CD8-positive, alpha-beta memory T cell (primary cell): ENCODE measurements around the gene NKG7. TPM values are rescaled to one million over a fixed set of nuclear protein-coding genes. Genes with fewer than 3 reads are reported as not detected.
"Not testable (repeated sequence)": the region's sequence is repeated elsewhere in the genome, so short reads cannot be mapped to it uniquely, and the experiment has no call there.

Source experiments
- CTCF ChIA-PET: fragments of 350-600 bp; sonication (Branson Sonifier 250); formaldehyde crosslinking; loops from one replicate; lab custom pipeline; 2021; ENCODE audit warnings: antibody characterized with exemption; lab: Charles Lee
- POLR2A ChIA-PET: fragments of 350-600 bp; sonication (Branson Sonifier 250); formaldehyde crosslinking; loops from one replicate; lab custom pipeline; 2021; ENCODE audit warnings: antibody characterized with exemption; lab: Charles Lee
- DNase-seq, 5 donors: peaks; one replicate each; pipeline versions ENCODE4 v3.0.0 to v3.0.0-alpha.2; 2020 to 2022; ENCODE audit warnings: mixed read lengths in 1 of 5
- H3K27ac ChIP-seq: one replicate; pipeline ENCODE4 v1.7.0; 2013; ENCODE audit warnings: low read depth, mild to moderate bottlenecking, low read length, moderate library complexity
- H3K27me3 ChIP-seq: 2 replicates; pipeline ENCODE4 v1.7.0; 2013; ENCODE audit warnings: low read length, mild to moderate bottlenecking; ENCODE audit not compliant: insufficient read depth, poor library complexity, severe bottlenecking
- H3K36me3 ChIP-seq: 2 replicates; pipeline ENCODE4 v1.7.0; 2013; ENCODE audit warnings: mild to moderate bottlenecking, low read length, moderate library complexity; ENCODE audit not compliant: insufficient read depth
- H3K4me1 ChIP-seq: 2 replicates; pipeline ENCODE4 v1.7.0; 2013; ENCODE audit warnings: mild to moderate bottlenecking, low read length, moderate library complexity; ENCODE audit not compliant: insufficient read depth
- H3K4me3 ChIP-seq: 2 replicates; pipeline ENCODE4 v1.7.0; 2013; ENCODE audit warnings: mild to moderate bottlenecking, low read length
- H3K9me3 ChIP-seq: 2 replicates; pipeline ENCODE4 v1.7.0; 2013; ENCODE audit warnings: mild to moderate bottlenecking, low read length
- H3K27ac Mint-ChIP-seq, 8 donors: one replicate each; pipeline ENCODE4 v1.8.0; 2020 to 2021; ENCODE audit warnings: mixed read lengths in 8 of 8, mild to moderate bottlenecking in 6 of 8, inconsistent platforms in 3 of 8, moderate library complexity in 3 of 8
- H3K27me3 Mint-ChIP-seq, 2 donors: one replicate each; pipeline ENCODE4 v1.8.0; 2020 to 2021; ENCODE audit warnings: mixed read lengths in 2 of 2, mild to moderate bottlenecking in 1 of 2, moderate library complexity in 1 of 2
- H3K36me3 Mint-ChIP-seq, 3 donors: one replicate each; pipeline ENCODE4 v1.8.0; 2020 to 2021; ENCODE audit warnings: mixed read lengths in 3 of 3, inconsistent platforms in 1 of 3, mild to moderate bottlenecking in 1 of 3
- H3K4me1 Mint-ChIP-seq, 3 donors: one replicate each; pipeline ENCODE4 v1.8.0; 2020 to 2021; ENCODE audit warnings: mixed read lengths in 3 of 3, inconsistent platforms in 1 of 3, mild to moderate bottlenecking in 1 of 3
- H3K4me3 Mint-ChIP-seq, 7 donors: one replicate each; pipeline ENCODE4 v1.8.0; 2020 to 2021; ENCODE audit warnings: mixed read lengths in 7 of 7, mild to moderate bottlenecking in 6 of 7, moderate library complexity in 4 of 7, inconsistent platforms in 2 of 7
- H3K9me3 Mint-ChIP-seq, 5 donors: one replicate each; pipeline ENCODE4 v1.8.0; 2020 to 2022; ENCODE audit warnings: mixed read lengths in 5 of 5, mild to moderate bottlenecking in 3 of 5, moderate library complexity in 2 of 5, inconsistent platforms in 1 of 5
- polyA plus RNA-seq: library from polyadenylated mRNA; unstranded; fragments of 300-500 nt; fragmentation: Illumina TruSeq; gene quantifications from one replicate; pipeline ENCODE4 v1.2.3, GENCODE V29; 2021
- total RNA-seq, 2 experiments: library from RNA; stranded (reverse); gene quantifications; one replicate each; pipeline ENCODE4 v1.2.3, GENCODE V29; 2021

Gene NKG7, protein sequence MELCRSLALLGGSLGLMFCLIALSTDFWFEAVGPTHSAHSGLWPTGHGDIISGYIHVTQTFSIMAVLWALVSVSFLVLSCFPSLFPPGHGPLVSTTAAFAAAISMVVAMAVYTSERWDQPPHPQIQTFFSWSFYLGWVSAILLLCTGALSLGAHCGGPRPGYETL
- total RNA-seq (100 to 1,000 TPM; 866 to 901 TPM), polyA plus RNA-seq (2,087 TPM)

DNA sequence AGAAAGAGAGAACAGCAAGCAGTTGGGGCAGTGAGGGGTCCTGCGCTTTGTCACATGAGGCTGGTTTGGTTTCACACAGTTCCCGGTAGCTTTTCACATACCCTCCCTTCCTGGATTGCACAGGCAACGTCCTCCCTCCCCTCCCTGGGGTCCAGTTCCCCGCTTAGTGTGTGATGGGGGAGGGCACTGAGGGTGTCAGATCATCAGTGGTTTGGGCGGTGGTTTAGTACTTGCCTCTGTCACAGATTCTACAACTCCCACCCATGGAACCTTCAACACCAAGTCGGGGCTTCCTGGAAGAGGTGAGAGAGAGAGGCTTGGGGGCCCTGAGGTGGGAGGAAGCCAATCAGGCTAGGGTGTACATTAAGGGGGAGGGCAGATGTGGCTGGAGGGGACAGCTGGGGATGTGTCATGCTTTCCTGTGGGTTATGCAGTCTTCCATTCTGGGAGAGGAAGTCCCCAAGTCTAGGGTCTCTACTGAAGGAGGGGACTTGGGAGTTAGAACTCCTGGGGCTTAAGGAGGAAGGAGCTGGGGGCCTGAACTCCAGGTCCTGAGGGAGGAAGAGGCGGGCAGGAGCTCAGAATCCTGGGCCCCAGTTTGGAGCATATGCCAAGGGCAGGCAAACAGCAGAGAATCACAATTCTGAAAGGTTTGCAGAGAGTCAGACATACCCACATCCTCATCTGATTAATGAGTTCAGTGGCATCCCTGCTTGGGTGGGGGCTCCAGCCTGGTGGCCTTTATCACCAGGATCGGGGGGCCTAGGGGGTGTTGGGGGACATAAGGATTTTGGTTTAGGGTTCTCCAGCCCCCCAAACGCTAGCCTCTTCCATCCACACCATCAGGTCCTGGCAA is at the start of gene NKG7:
Gene NKG7 (minus strand): TSS at position 6 of the 856 bp plus-strand sequence. CDS start 119 bp downstream, outside the sequence.
- peak; percentile 47 to 93 (median 69) for DNase-seq
- H3K4me3 ChIP-seq: peak within 1 kb of the TSS; percentile 54
- H3K4me1 Mint-ChIP-seq: peaks cover 69 to 90% (median 80%) of the 10 kb centered on the region in 3 donors

DNA sequence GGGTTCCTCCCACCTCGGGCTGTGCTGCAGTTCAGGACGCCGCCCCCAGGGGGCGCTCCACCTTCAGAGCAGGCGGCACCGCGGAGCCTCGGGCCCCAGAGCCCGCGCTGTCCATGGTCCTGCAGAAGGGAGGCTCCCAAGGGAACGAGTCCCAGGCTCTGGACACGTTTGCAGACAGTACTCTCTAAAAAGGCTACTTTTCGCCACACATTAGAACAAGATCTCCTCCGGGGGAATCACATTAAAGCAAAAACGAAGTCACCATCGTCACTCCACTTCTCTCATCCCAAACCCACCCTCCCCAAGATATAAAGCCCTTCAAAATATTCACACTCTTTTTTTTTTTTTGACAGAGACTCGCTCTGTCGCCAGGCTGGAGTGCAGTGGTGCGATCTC is 49.6 kb upstream of the NKG7 start:
- peaks cover 3% of the 10 kb centered on the region for H3K27me3 ChIP-seq
- no peaks in the 10 kb centered on the region for H3K36me3 Mint-ChIP-seq
- no peak overlapping the region for H3K4me3 Mint-ChIP-seq
- no peak overlapping the region for H3K27ac Mint-ChIP-seq
- H3K27ac ChIP-seq: no peak overlapping the region
- no peak overlapping the region for H3K4me3 ChIP-seq
- ChIA-PET POLR2A (no interaction called here), CTCF (interaction anchor here (0.6 to 5.7 kb wide), 20 partner anchors 11 to 356 kb away, joined by 3 to 48 read pairs (median 4); partner anchors contain the start of genes NKG7 and VSIG10L)
- peak; percentile 70 to 86 (median 80) for DNase-seq
- H3K36me3 ChIP-seq: no peaks in the 10 kb centered on the region
- peaks cover 27 to 35% of the 10 kb centered on the region in 2 donors for H3K27me3 Mint-ChIP-seq
- H3K9me3 Mint-ChIP-seq: no peaks in the 10 kb centered on the region
- H3K9me3 ChIP-seq: no peaks in the 10 kb centered on the region
- no peaks in the 10 kb centered on the region for H3K4me1 ChIP-seq
- H3K4me1 Mint-ChIP-seq: peaks cover 3 to 6% (median 4%) of the 10 kb centered on the region in 3 donors

More for the DNA sequence above, at the start of gene NKG7:
- H3K9me3 Mint-ChIP-seq: no peaks in the 10 kb centered on the region
- peaks cover 0 to 12% (median 3%) of the 10 kb centered on the region in 3 donors for H3K36me3 Mint-ChIP-seq
- H3K4me3 Mint-ChIP-seq: peak within 1 kb of the TSS; percentile 83 to 99 (median 95)
- H3K27ac ChIP-seq: peak within 1 kb of the TSS; percentile 76
- H3K27ac Mint-ChIP-seq: peak within 1 kb of the TSS; percentile 90 to 100 (median 98)
- H3K9me3 ChIP-seq: no peaks in the 10 kb centered on the region
- no peaks in the 10 kb centered on the region for H3K36me3 ChIP-seq
- H3K4me1 ChIP-seq: peaks cover 63% of the 10 kb centered on the region
- H3K27me3 Mint-ChIP-seq: peaks cover 0 to 3% of the 10 kb centered on the region in 2 donors
- no peaks in the 10 kb centered on the region for H3K27me3 ChIP-seq
- CTCF ChIA-PET: interaction anchor here (1.1 to 1.9 kb wide), 5 partner anchors 21 to 67 kb away, joined by 3 to 6 read pairs (median 4); no protein-coding TSS in a partner anchor
- POLR2A ChIA-PET: interaction anchor here (1.3 to 2.3 kb wide), 3 partner anchors 22 to 69 kb away, joined by 5 to 17 read pairs (median 5); no protein-coding TSS in a partner anchor

DNA sequence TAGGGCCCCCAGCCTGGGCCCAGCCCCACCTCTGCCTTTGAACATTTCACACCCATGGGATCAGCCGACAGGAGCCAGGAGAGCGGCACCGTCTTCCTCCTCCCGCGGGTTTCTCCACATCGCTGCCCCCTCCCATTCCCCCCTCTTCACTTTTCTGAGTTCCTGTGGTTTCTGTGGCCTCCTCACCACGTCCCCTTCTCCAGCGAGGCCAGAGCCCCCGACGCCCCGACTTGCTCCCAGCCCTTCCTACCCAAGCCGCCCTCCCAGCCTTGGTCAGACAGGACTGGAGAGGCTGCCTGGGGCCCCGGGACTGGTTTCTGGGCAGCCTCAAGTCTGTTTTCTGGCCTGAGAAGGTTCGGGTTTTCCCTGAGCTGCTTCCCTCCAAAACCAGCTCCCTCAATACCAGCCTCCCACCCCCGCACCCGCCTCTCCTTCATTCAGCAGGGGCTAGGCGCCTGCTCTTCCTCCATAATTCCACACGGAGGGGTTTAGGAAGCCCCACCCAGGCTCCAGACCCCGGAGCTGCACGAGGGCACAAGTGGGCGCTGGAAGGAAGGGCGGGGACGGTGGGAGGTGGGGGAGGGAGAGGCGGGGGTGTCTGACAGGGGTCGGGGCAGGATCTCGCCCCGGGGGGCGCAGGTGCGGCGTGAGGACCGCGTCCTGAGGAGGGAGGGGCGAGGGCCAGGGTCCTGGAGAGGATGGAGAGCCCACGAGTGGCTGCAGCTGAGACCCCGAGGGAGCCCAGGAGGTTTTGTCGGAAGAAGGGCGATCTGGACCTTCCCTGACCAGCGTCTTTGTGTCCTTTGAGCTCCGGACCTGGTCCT is 49.0 kb upstream of the NKG7 start:
- H3K9me3 Mint-ChIP-seq: no peaks in the 10 kb centered on the region
- H3K36me3 ChIP-seq: no peaks in the 10 kb centered on the region
- no peak overlapping the region for H3K4me3 ChIP-seq
- peak overlapping the region in 1 of 7 donors; percentile 56 for H3K4me3 Mint-ChIP-seq
- no peak overlapping the region for H3K27ac ChIP-seq
- H3K36me3 Mint-ChIP-seq: no peaks in the 10 kb centered on the region
- H3K27me3 ChIP-seq: peaks cover 3% of the 10 kb centered on the region
- H3K27me3 Mint-ChIP-seq: peaks cover 25 to 38% of the 10 kb centered on the region in 2 donors
- peaks cover 4 to 6% (median 4%) of the 10 kb centered on the region in 3 donors for H3K4me1 Mint-ChIP-seq
- H3K4me1 ChIP-seq: no peaks in the 10 kb centered on the region
- peak in 1 of 5 donors; percentile 4 for DNase-seq
- CTCF ChIA-PET: interaction anchor here (0.6 to 5.7 kb wide), 19 partner anchors 10 to 356 kb away, joined by 3 to 48 read pairs (median 4); partner anchors contain the start of genes NKG7 and VSIG10L
- no peaks in the 10 kb centered on the region for H3K9me3 ChIP-seq
- peak overlapping the region in 1 of 8 donors; percentile 29 for H3K27ac Mint-ChIP-seq
- POLR2A ChIA-PET: no interaction called here

DNA sequence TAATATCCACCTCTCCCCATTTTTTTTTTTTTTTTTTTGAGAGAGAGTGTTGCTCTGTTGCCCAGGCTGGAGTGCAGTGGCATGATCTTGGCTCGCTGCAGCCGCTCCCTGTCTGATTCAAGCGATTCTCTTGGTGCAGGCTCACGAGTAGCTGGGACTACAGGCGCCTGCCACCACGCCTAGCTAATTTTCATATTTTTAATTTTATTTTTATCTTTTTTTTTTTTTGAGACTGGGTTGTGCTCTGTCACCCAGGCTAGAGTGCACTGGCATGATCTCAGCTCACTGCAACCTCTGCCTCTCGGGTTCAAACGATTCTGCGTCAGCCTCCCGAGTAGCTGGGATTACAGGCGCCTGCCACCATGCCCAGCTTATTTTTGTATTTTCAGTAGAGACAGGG is 48.1 kb upstream of the NKG7 start:
- H3K9me3 ChIP-seq, H3K27me3 ChIP-seq, H3K4me1 ChIP-seq, H3K4me3 Mint-ChIP-seq, H3K36me3 Mint-ChIP-seq, H3K27ac ChIP-seq, H3K27ac Mint-ChIP-seq, H3K4me3 ChIP-seq, POLR2A ChIA-PET, H3K36me3 ChIP-seq, H3K4me1 Mint-ChIP-seq, H3K9me3 Mint-ChIP-seq, DNase-seq: not testable (repeated sequence)
- peaks cover 24 to 38% of the 10 kb centered on the region in 2 donors for H3K27me3 Mint-ChIP-seq
- CTCF ChIA-PET: interaction anchor here (1.6 to 5.7 kb wide), 7 partner anchors 14 to 237 kb away, joined by 7 to 48 read pairs (median 12); partner anchors contain the start of gene VSIG10L

DNA sequence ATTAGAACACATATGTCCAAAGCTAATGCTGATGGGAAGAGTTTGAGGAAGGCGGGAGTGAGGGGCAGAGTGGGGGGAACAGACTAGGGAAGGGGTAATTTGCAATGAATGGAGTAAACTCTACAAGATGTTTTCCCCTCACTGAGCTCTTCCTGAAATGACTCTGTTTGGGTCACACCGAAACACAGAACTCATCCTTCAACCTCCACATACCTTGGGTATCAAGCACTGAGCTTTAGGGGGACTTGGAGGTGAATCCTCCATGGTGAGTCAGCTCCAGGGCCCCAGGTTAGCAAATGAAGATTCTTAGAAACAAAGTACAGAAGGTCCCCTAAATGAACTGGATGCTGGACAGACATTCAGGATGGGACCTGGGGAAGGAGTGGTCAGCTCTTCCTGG is 46.3 kb upstream of the NKG7 start:
- no peak overlapping the region for H3K4me3 Mint-ChIP-seq
- no peak overlapping the region for H3K27ac Mint-ChIP-seq
- ChIA-PET POLR2A (no interaction called here), CTCF (interaction anchor here (0.8 to 1.3 kb wide), 4 partner anchors 11 to 54 kb away, joined by 3 read pairs; partner anchors contain the start of gene CLDND2)
- DNase-seq: no peak
- Histone ChIP-seq H3K4me1 (no peaks in the 10 kb centered on the region), H3K27ac (no peak overlapping the region), H3K27me3 (peaks cover 3% of the 10 kb centered on the region), H3K9me3 (no peaks in the 10 kb centered on the region), H3K4me3 (no peak overlapping the region), H3K36me3 (no peaks in the 10 kb centered on the region)
- H3K36me3 Mint-ChIP-seq: no peaks in the 10 kb centered on the region
- no peaks in the 10 kb centered on the region for H3K9me3 Mint-ChIP-seq
- peaks cover 17 to 35% of the 10 kb centered on the region in 2 donors for H3K27me3 Mint-ChIP-seq
- peaks cover 4 to 6% (median 4%) of the 10 kb centered on the region in 3 donors for H3K4me1 Mint-ChIP-seq

DNA sequence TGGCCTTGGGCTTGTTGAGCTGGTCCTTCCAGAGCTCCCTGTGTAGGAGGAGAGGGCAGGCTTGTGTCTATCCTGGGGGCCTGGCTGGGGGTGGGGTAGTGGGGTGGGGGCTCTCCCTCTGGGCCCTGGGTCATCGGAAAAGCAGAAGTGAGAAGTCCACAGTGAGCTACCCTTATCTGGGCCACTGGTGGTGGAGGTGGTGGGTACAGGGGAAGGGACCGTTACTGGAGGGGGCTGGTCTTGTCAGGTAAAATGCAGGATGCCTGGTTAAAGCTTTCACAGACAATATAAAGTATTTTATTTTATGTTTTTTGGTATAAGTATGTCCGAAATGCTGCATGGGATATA is 45.3 kb upstream of the NKG7 start:
- no peak overlapping the region for H3K27ac Mint-ChIP-seq
- Histone ChIP-seq H3K36me3 (no peaks in the 10 kb centered on the region), H3K27me3 (peaks cover 3% of the 10 kb centered on the region), H3K4me1 (no peaks in the 10 kb centered on the region), H3K27ac (no peak overlapping the region), H3K4me3 (no peak overlapping the region), H3K9me3 (no peaks in the 10 kb centered on the region)
- POLR2A ChIA-PET: no interaction called here
- H3K9me3 Mint-ChIP-seq: no peaks in the 10 kb centered on the region
- peaks cover 14 to 30% of the 10 kb centered on the region in 2 donors for H3K27me3 Mint-ChIP-seq
- DNase-seq: no peak
- H3K4me3 Mint-ChIP-seq: no peak overlapping the region
- peaks cover 4 to 6% (median 4%) of the 10 kb centered on the region in 3 donors for H3K4me1 Mint-ChIP-seq
- CTCF ChIA-PET: interaction anchor here (0.8 to 1.7 kb wide), 6 partner anchors 10 to 58 kb away, joined by 3 to 5 read pairs (median 3); partner anchors contain the start of gene CLDND2
- H3K36me3 Mint-ChIP-seq: no peaks in the 10 kb centered on the region

DNA sequence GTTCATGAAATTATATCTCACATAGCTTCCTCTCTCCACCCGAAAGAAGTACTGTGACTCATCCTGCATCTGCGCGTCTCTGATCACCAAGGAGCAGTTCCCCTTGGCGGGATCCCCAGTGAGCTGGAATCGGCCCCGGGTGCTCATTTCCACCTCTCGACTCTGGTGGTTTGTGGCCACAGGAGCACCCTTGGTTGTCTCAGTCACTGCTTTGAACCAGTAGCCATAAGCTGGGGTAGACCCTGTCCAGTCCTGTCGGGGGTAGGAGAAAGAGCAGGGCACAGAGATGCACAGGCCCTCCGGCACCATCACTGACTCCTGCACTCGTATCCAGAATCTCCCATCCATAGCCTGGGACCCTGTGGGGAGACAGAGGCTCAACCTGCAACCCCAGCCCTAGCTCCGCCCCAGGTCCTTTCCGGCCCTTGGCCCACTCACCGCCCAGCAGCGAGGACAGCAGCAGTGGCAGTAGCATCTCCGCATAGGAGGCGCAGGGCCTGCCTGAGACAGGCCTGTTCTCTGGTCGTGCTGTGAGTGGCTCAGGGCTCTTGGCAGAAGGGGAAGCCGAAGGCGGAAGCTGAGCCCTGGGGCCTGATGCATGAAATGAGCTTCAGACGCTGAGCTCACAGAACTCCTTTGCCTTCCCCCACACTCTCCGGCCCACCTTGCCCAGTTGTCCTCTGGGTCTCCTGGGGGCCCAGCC is 44.8 kb upstream of the NKG7 start, which contains the start of gene SIGLEC10:
Gene SIGLEC10 (minus strand): TSS at position 536 of the 703 bp plus-strand sequence. CDS start 61 bp downstream, at position 475.
- Histone ChIP-seq H3K4me1 (no peaks in the 10 kb centered on the region), H3K27ac (no peak within 1 kb of the TSS), H3K36me3 (no peaks in the 10 kb centered on the region), H3K27me3 (peaks cover 3% of the 10 kb centered on the region), H3K4me3 (no peak within 1 kb of the TSS), H3K9me3 (no peaks in the 10 kb centered on the region)
- CTCF ChIA-PET: interaction anchor here (1.0 to 1.7 kb wide), 5 partner anchors 21 to 58 kb away, joined by 3 to 5 read pairs (median 3); partner anchors contain the start of gene CLDND2
- Mint-ChIP-seq H3K4me3 (peak within 1 kb of the TSS in 1 of 7 donors; percentile 12), H3K36me3 (no peaks in the 10 kb centered on the region), H3K9me3 (no peaks in the 10 kb centered on the region), H3K4me1 (peaks cover 4 to 5% (median 4%) of the 10 kb centered on the region in 3 donors), H3K27me3 (peaks cover 13 to 28% of the 10 kb centered on the region in 2 donors), H3K27ac (peak within 1 kb of the TSS in 2 of 8 donors; percentile 23 to 61)
- POLR2A ChIA-PET: no interaction called here
- no peak for DNase-seq
